ENCODE measurements around the gene DAGLA.

The DAGLA gene

DNA sequence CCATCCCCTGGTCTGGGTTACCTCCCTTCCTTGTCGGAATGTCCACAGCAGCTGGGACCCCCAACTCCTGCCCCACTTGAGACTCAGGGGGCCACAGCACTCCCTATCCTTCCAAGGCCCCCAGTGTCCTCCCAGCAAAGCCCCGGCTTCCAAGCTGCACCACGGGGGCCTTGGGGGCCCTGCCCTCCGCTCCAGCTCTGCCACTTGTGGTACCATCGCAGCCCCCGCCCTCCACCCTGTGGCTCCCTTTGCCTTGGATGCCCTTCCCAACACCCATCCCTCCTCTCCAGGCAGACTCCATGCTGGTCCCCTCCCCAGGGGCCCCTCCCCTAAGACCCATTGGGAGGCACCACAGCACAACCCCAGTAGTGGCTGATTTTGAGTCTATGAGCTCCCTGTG lies 94.9 kb downstream of the DAGLA start:
- no peak for TF ChIP-seq CTCF (IDR thresholded peaks at IDR 0.05; ENCODE audit: low read length)
- TF ChIP-seq EZH2 (IDR thresholded peaks at IDR 0.05; ENCODE audit: borderline replicate concordance, low read length) = no peak
- Histone ChIP-seq H3F3A (ENCODE audit: insufficient read depth, low read length) (no peaks in the 10 kb centered on the region), H3K4me1 (ENCODE audit: insufficient read depth, low read length, severe bottlenecking) (peaks cover 9% of the 10 kb centered on the region), H4K20me1 (ENCODE audit: insufficient read depth, low read length) (no peaks in the 10 kb centered on the region), H3K9ac (ENCODE audit: low read length) (no peak overlapping the region), H3K9me2 (ENCODE audit: low read depth, low read length) (no peaks in the 10 kb centered on the region), H2AFZ (ENCODE audit: low read length) (no peak overlapping the region), H3K27me3 (ENCODE audit: insufficient read depth, low read length) (no peaks in the 10 kb centered on the region; the same call in 1 of the 2 replicates), H3K79me2 (ENCODE audit: insufficient read depth, low read length) (no peaks in the 10 kb centered on the region), H3K36me3 (ENCODE audit: insufficient read depth, low read length) (no peaks in the 10 kb centered on the region), H3K4me2 (ENCODE audit: low read length) (no peak overlapping the region), H3K27ac (ENCODE audit: low read depth, low read length, poor library complexity, severe bottlenecking) (no peak overlapping the region), H3K4me3 (ENCODE audit: low read depth, low read length, poor library complexity, severe bottlenecking) (no peak overlapping the region), H3K9me3 (ENCODE audit: low read length) (no peaks in the 10 kb centered on the region)

- H3F3A ChIP-seq (ENCODE audit: insufficient read depth, low read length) = no peaks in the 10 kb centered on the region
- no peaks in the 10 kb centered on the region for H3K9me2 ChIP-seq (ENCODE audit: low read depth, low read length)
- no peaks in the 10 kb centered on the region for H3K36me3 ChIP-seq (ENCODE audit: insufficient read depth, low read length)
- H3K9ac ChIP-seq (ENCODE audit: low read length) = no peak overlapping the region
- no peaks in the 10 kb centered on the region for H3K9me3 ChIP-seq (ENCODE audit: low read length)
- no peaks in the 10 kb centered on the region; the same call in 1 of the 2 replicates for H3K27me3 ChIP-seq (ENCODE audit: insufficient read depth, low read length)
- H2AFZ ChIP-seq (ENCODE audit: low read length) = no peak overlapping the region
- H3K79me2 ChIP-seq (ENCODE audit: insufficient read depth, low read length) = no peaks in the 10 kb centered on the region
- H4K20me1 ChIP-seq (ENCODE audit: insufficient read depth, low read length) = no peaks in the 10 kb centered on the region
- no peak overlapping the region for H3K4me3 ChIP-seq (ENCODE audit: low read depth, low read length, poor library complexity, severe bottlenecking)
- H3K4me1 ChIP-seq (ENCODE audit: insufficient read depth, low read length, severe bottlenecking) = peaks cover 9% of the 10 kb centered on the region
- H3K27ac ChIP-seq (ENCODE audit: low read depth, low read length, poor library complexity, severe bottlenecking) = no peak overlapping the region
- TF ChIP-seq CTCF (IDR thresholded peaks at IDR 0.05; ENCODE audit: low read length) = no peak
- TF ChIP-seq EZH2 (IDR thresholded peaks at IDR 0.05; ENCODE audit: borderline replicate concordance, low read length) = no peak
- H3K4me2 ChIP-seq (ENCODE audit: low read length) = no peak overlapping the region
Observed at GRCh38 chr11:61775606-61776554, 95.7 kb downstream of the DAGLA start.

GRCh38 chr11:61776561-61777075 lies 96.4 kb downstream of the DAGLA start:
- Histone ChIP-seq H4K20me1 (ENCODE audit: insufficient read depth, low read length) (no peaks in the 10 kb centered on the region), H3K9ac (ENCODE audit: low read length) (no peak overlapping the region), H3K9me3 (ENCODE audit: low read length) (no peaks in the 10 kb centered on the region), H3K4me2 (ENCODE audit: low read length) (no peak overlapping the region), H3K27me3 (ENCODE audit: insufficient read depth, low read length) (no peaks in the 10 kb centered on the region; the same call in 1 of the 2 replicates), H3K9me2 (ENCODE audit: low read depth, low read length) (no peaks in the 10 kb centered on the region), H2AFZ (ENCODE audit: low read length) (no peak overlapping the region), H3K4me3 (ENCODE audit: low read depth, low read length, poor library complexity, severe bottlenecking) (no peak overlapping the region), H3K27ac (ENCODE audit: low read depth, low read length, poor library complexity, severe bottlenecking) (no peak overlapping the region), H3K4me1 (ENCODE audit: insufficient read depth, low read length, severe bottlenecking) (peaks cover 9% of the 10 kb centered on the region), H3F3A (ENCODE audit: insufficient read depth, low read length) (no peaks in the 10 kb centered on the region), H3K79me2 (ENCODE audit: insufficient read depth, low read length) (no peaks in the 10 kb centered on the region), H3K36me3 (ENCODE audit: insufficient read depth, low read length) (no peaks in the 10 kb centered on the region)
- peak; percentile 79 for TF ChIP-seq CTCF (IDR thresholded peaks at IDR 0.05; ENCODE audit: low read length)
- TF ChIP-seq EZH2 (IDR thresholded peaks at IDR 0.05; ENCODE audit: borderline replicate concordance, low read length) = no peak

All from OCI-LY1 (cell line).